Activated T-cell treated with anti-CD3 and anti-CD28 coated beads for 1 hour (primary cell): ENCODE measurements around the gene GPHN.
"Not testable (repeated sequence)": the region's sequence is repeated elsewhere in the genome, so short reads cannot be mapped to it uniquely, and the experiment has no call there.

Experiments
- DNase-seq: peaks from one replicate; pipeline ENCODE4 v3.0.0-alpha.2; 2020; ENCODE audit warnings: low read depth

The GPHN gene

GRCh38 chr14:66677780-66678179 lies 169.8 kb downstream of the GPHN start:
- no peak for DNase-seq

- no peak for DNase-seq
Measured at GRCh38 chr14:66680216-66680615, 172.3 kb downstream of the GPHN start.

GRCh38 chr14:66696326-66696725 lies 188.4 kb downstream of the GPHN start:
- DNase-seq: no peak

GRCh38 chr14:66698503-66698902 lies 190.6 kb downstream of the GPHN start:
- DNase-seq: no peak

- DNase-seq: no peak
Measured at GRCh38 chr14:66701813-66702212, 193.9 kb downstream of the GPHN start.

- no peak for DNase-seq
Measured at GRCh38 chr14:66708267-66708666, 200.3 kb downstream of the GPHN start.

- DNase-seq: no peak
Measured at GRCh38 chr14:66709291-66709690, 201.3 kb downstream of the GPHN start.

GRCh38 chr14:66714291-66714690 lies 206.3 kb downstream of the GPHN start:
- not testable (repeated sequence) for DNase-seq

- not testable (repeated sequence) for DNase-seq
Measured at GRCh38 chr14:66715313-66715712, 207.4 kb downstream of the GPHN start.

GRCh38 chr14:66716227-66716626 lies 208.3 kb downstream of the GPHN start:
- no peak for DNase-seq

- DNase-seq: no peak
Measured at GRCh38 chr14:66717561-66718140, 209.7 kb downstream of the GPHN start.

GRCh38 chr14:66724996-66725395 lies 217.0 kb downstream of the GPHN start:
- DNase-seq: no peak

- DNase-seq: not testable (repeated sequence)
Measured at GRCh38 chr14:66731298-66731697, 223.4 kb downstream of the GPHN start.

- no peak for DNase-seq
Measured at GRCh38 chr14:66735853-66736252, 227.9 kb downstream of the GPHN start.

- DNase-seq: no peak
Measured at GRCh38 chr14:66739826-66740225, 231.9 kb downstream of the GPHN start.

- no peak for DNase-seq
Measured at GRCh38 chr14:66745078-66745477, 237.1 kb downstream of the GPHN start.

GRCh38 chr14:66746316-66747006 lies 238.5 kb downstream of the GPHN start:
- no peak for DNase-seq

GRCh38 chr14:66752109-66752508 lies 244.2 kb downstream of the GPHN start:
- DNase-seq: no peak

- no peak for DNase-seq
Measured at GRCh38 chr14:66758031-66758613, 250.2 kb downstream of the GPHN start.

GRCh38 chr14:66772146-66772545 lies 264.2 kb downstream of the GPHN start:
- DNase-seq: no peak

GRCh38 chr14:66782853-66783252 lies 274.9 kb downstream of the GPHN start:
- no peak for DNase-seq

GRCh38 chr14:66790101-66790500 lies 282.2 kb downstream of the GPHN start:
- no peak for DNase-seq

- no peak for DNase-seq
Measured at GRCh38 chr14:66802962-66803361, 295.0 kb downstream of the GPHN start.

- DNase-seq: no peak
Measured at GRCh38 chr14:66804141-66804540, 296.2 kb downstream of the GPHN start.
